ENCODE results near the gene MIF. TPM values are rescaled to one million over a fixed set of nuclear protein-coding genes. Genes with fewer than 3 reads are reported as not detected.
"Not testable (repeated sequence)": the region's sequence is repeated elsewhere in the genome, so short reads cannot be mapped to it uniquely, and the experiment has no call there.

Gene MIF
- total and polyA plus RNA-seq, 9 donors = 123 to 209 (median 179) TPM

DNA sequence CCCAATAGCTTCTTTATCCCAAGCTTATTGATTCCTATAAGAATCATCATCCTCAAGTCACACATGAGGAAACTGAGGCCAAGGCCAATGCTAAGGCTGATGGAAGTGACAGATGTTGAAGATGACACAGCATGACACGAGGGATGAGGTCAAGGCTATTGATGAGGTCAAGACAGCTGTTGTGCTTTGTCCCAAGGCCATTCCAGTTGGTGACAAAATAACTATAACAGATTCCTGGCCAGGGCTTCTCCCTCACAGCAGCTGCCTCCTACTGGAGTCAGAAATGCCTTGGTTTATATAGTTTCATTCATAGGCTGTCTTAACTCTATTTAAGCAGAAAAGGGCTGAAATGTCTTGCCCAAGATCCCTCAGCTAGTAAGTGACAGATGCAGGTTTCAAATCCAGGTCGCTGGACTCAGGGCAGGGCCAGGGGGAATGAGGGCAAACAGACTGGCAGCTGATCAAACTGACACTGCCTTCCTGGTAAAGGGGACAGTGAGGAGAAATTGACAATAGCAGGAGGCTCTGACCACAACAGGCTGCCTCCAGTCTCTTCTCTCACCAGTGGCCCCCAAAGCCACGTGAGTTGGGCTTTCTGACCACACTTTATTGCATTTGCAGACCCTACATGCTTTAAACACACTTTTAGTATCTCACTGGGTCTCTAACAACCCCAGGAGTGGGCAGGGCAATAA is 16.5 kb downstream of the MIF start:
- no peaks in the 10 kb centered on the region for H3K27me3 ChIP-seq (ENCODE audit: control insufficient read depth, insufficient read depth, low read length)
- H3K9me3 ChIP-seq (replicated peaks; ENCODE audit: control insufficient read depth, low read depth, low read length) = no peaks in the 10 kb centered on the region
- no peaks in the 10 kb centered on the region for H3K36me3 ChIP-seq (ENCODE audit: control insufficient read depth, insufficient read depth, low read length)
- WGBS (ENCODE audit: insufficient coverage) = 70% methylated on average over 3 of the region's 3 CpGs
- H3K27ac ChIP-seq (ENCODE audit: low read length) = peak overlapping the region; percentile 84
- no peak overlapping the region for H3K4me3 ChIP-seq (ENCODE audit: low read length)
- peaks cover 66% of the 10 kb centered on the region for H3K4me1 ChIP-seq (ENCODE audit: control insufficient read depth, insufficient read depth, low read length)
- DNase-seq = peak; percentile 54

DNA sequence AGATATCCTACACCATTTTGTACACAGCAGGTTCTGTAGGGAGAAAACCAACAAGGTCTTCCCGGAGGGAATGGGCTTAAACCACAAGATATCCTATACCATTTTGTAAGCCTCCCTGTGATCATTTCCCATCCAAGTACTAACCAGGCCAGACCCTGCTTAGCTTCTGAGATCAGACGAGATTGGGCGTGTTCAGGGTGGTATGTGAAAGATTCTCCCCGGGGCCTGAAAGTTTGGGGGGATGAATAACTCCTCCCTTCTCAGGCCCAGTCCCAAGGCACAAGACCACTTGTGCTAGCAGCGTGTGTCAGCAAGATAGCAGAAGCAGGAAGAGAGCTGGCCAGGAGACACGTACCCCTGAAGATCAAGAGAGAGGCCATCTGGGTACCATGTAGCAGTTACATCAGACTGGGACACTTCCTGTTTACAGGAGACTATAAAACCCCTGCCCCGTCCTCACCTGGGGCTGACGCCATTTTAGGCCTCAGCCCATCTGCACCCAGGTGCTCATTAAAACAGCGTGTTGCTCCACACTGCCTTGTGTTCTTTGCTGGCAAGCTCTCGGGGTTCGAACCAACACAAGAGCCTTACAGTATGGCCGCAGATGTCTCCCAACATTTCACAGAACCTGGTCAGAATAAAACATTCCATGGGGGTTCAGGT is 17.3 kb downstream of the MIF start:
- no peaks in the 10 kb centered on the region for H3K36me3 ChIP-seq (ENCODE audit: control insufficient read depth, insufficient read depth, low read length)
- H3K4me3 ChIP-seq (ENCODE audit: low read length) = no peak overlapping the region
- DNase-seq = no peak
- H3K9me3 ChIP-seq (replicated peaks; ENCODE audit: control insufficient read depth, low read depth, low read length) = no peaks in the 10 kb centered on the region
- H3K27me3 ChIP-seq (ENCODE audit: control insufficient read depth, insufficient read depth, low read length) = no peaks in the 10 kb centered on the region
- peaks cover 59% of the 10 kb centered on the region for H3K4me1 ChIP-seq (ENCODE audit: control insufficient read depth, insufficient read depth, low read length)
- 94% methylated on average over 7 of the region's 12 CpGs for WGBS (ENCODE audit: insufficient coverage)
- peak overlapping the region; percentile 84 for H3K27ac ChIP-seq (ENCODE audit: low read length)

DNA sequence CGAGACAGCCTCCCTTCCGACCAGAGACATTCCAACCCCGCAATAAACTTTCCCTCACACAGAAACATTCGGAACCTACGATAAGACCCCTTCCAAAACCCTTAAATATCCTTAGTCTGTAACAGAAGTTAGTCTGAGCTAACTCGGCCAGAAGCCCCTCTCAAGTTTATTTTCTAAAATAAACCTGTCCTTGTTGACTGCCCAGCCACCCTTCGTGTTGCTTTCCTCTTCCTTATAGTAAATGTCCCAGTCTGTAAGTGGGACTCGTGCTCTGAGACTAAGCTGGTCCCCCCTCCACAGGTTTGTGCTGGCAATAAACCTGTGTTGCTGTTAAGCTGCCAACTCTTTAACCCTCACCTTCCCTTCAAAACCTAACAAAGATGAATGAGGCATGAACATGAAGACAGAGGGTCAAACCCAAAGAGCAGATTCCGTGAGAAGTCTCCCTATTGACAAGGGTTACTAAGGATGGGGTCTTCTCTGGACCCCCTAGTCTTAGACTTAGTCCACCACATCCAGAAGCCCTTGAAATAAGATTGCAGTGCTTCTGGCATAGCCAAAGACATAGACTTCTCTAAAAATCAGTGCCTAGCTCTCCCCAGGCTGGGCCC is 18.2 kb downstream of the MIF start:
- no peak for DNase-seq
- 93% methylated on average over 6 of the region's 9 CpGs for WGBS (ENCODE audit: insufficient coverage)
- H3K27ac ChIP-seq (ENCODE audit: low read length) = peak overlapping the region; percentile 99
- no peak overlapping the region for H3K4me3 ChIP-seq (ENCODE audit: low read length)
- peaks cover 54% of the 10 kb centered on the region for H3K4me1 ChIP-seq (ENCODE audit: control insufficient read depth, insufficient read depth, low read length)
- no peaks in the 10 kb centered on the region for H3K27me3 ChIP-seq (ENCODE audit: control insufficient read depth, insufficient read depth, low read length)
- H3K36me3 ChIP-seq (ENCODE audit: control insufficient read depth, insufficient read depth, low read length) = no peaks in the 10 kb centered on the region
- H3K9me3 ChIP-seq (replicated peaks; ENCODE audit: control insufficient read depth, low read depth, low read length) = no peaks in the 10 kb centered on the region

DNA sequence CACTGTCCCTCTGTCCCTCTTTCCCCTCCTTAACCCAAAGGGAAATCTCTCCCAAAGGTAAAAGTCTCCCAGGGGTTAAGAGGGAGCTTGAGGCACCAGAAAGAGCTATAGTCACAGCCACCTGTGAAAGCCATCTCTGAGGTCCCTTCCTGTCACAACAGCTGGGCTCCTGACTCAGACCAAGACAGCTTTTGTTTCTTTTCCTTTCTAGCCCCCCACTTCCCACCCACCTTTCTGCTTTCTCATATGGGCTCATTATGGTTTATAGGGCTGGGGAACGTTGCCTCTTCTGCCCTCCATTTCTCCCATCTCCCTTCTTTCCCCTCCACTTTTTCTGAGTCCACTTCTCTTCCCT is 19.1 kb downstream of the MIF start:
- no peak for DNase-seq
- Histone ChIP-seq H3K36me3 (ENCODE audit: control insufficient read depth, insufficient read depth, low read length) (no peaks in the 10 kb centered on the region), H3K27me3 (ENCODE audit: control insufficient read depth, insufficient read depth, low read length) (no peaks in the 10 kb centered on the region), H3K4me3 (ENCODE audit: low read length) (peak overlapping the region; percentile 77), H3K27ac (ENCODE audit: low read length) (peak overlapping the region; percentile 99), H3K4me1 (ENCODE audit: control insufficient read depth, insufficient read depth, low read length) (peaks cover 49% of the 10 kb centered on the region), H3K9me3 (replicated peaks; ENCODE audit: control insufficient read depth, low read depth, low read length) (no peaks in the 10 kb centered on the region)
- 0% methylated on average over 1 of the region's 1 CpG for WGBS (ENCODE audit: insufficient coverage)

DNA sequence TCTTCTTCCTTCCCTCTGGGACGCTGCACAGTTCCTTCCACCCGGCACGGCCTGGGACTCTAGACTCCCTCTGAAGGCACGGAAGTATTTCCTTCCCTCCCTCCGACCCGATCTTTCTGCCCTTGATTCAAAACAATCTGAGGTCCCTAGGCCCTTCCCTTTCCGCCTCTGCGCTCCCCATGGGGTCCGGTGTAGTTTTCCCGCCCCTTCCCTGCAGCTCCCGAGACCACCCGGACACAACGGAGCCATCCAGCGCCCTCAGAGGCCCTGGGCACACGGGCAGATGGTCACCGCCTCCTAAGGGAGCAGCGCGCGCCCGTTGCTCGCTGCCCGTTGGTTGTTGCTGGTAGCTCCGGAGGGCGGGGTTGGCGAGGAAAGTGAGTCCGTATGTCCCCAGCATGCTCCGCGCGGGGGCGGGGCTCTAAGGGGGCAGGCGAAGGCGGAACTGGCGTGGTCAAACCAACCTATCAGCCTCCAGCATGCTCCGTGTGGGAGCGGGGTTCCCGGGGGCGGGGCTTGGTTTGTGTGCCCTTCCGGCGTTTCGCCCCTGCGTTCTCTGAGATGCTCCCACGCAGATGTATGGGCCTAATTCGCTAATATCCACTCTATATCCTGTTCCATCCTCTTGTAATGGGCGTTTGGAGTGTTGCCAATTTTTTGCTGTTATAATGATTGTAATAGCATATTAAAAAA is 19.6 kb downstream of the MIF start:
- WGBS (ENCODE audit: insufficient coverage) = 0% methylated on average over 35 of the region's 44 CpGs
- no peaks in the 10 kb centered on the region for H3K9me3 ChIP-seq (replicated peaks; ENCODE audit: control insufficient read depth, low read depth, low read length)
- no peaks in the 10 kb centered on the region for H3K36me3 ChIP-seq (ENCODE audit: control insufficient read depth, insufficient read depth, low read length)
- peaks cover 44% of the 10 kb centered on the region for H3K4me1 ChIP-seq (ENCODE audit: control insufficient read depth, insufficient read depth, low read length)
- peak; percentile 99 for DNase-seq
- H3K27ac ChIP-seq (ENCODE audit: low read length) = peak overlapping the region; percentile 99
- H3K27me3 ChIP-seq (ENCODE audit: control insufficient read depth, insufficient read depth, low read length) = no peaks in the 10 kb centered on the region
- H3K4me3 ChIP-seq (ENCODE audit: low read length) = peak overlapping the region; percentile 77

DNA sequence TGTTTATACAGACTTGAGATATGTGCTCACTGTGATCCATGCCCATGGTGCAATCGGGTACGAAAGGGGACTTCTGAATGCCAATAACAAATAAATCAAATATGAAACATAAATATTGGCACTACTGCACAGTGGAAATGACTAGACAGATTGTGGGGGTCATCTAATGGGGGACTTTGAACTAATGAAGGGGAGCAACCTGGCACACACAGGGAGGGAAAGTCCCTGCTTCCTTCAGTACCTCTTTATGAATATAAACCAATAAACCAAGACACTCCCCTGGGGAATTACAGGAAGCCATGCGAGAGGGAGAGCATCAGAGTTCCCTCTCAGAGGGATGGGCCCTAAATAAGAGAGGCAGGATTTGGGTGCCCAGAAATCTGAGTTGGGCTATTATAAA is 21.1 kb downstream of the MIF start:
- Histone ChIP-seq H3K4me1 (ENCODE audit: control insufficient read depth, insufficient read depth, low read length) (peaks cover 31% of the 10 kb centered on the region), H3K36me3 (ENCODE audit: control insufficient read depth, insufficient read depth, low read length) (no peaks in the 10 kb centered on the region), H3K4me3 (ENCODE audit: low read length) (no peak overlapping the region), H3K27ac (ENCODE audit: low read length) (no peak overlapping the region), H3K27me3 (ENCODE audit: control insufficient read depth, insufficient read depth, low read length) (no peaks in the 10 kb centered on the region), H3K9me3 (replicated peaks; ENCODE audit: control insufficient read depth, low read depth, low read length) (no peaks in the 10 kb centered on the region)
- no peak for DNase-seq
- no CpG with 5 or more reads among the region's 3 CpGs for WGBS (ENCODE audit: insufficient coverage)

DNA sequence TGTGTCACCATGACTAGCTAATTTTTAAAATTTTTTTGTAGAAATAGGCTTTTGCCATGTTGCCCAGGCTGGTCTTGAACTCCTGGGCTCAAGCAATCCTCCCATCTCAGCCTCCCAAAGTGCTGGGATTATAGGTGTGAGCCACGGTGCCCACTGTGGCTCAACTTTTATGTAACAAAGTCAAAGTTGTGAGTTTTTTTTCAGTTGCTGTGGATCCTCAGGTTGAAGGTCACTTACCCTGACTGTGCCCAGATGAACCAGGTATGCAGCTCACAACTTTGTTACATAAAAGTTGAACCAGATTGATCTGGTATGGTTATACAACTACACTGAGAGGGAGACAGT is 26.1 kb downstream of the MIF start:
- not testable (repeated sequence) for H3K4me3 ChIP-seq (ENCODE audit: low read length); H3K27ac ChIP-seq (ENCODE audit: low read length); H3K27me3 ChIP-seq (ENCODE audit: control insufficient read depth, insufficient read depth, low read length); H3K4me1 ChIP-seq (ENCODE audit: control insufficient read depth, insufficient read depth, low read length); DNase-seq; H3K9me3 ChIP-seq (replicated peaks; ENCODE audit: control insufficient read depth, low read depth, low read length)
- no CpG with 5 or more reads among the region's 1 CpG for WGBS (ENCODE audit: insufficient coverage)
- H3K36me3 ChIP-seq (ENCODE audit: control insufficient read depth, insufficient read depth, low read length) = peaks cover 12% of the 10 kb centered on the region

DNA sequence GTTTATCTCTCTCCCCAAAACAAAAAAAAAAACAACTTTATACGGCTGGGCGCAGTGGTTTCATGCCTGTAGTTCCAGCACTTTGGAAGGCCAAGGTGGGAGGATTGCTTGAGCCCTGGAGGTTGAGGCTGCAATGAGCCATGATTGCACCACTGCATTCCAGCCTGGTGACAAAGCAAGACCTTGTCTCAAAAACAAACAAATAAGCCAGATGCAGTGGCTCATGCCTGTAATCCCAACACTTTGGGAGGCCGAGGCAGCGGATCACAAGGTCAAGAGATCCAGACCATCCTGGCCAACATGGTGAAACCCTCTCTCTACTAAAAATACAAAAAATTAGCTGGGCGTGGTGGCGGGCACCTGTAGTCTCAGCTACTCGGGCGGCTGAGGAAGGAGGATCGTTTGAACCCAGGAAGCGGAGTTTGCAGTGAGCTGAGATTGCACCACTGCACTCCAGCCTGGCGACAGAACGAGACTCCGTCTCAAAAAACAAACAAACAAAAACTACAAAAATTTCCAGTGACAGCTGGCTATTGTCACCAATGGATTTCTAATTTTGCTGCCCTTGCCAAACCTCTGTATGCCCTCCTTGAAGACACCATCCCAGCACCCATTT is 27.5 kb downstream of the MIF start:
- DNase-seq; H3K4me3 ChIP-seq (ENCODE audit: low read length); H3K27ac ChIP-seq (ENCODE audit: low read length); H3K4me1 ChIP-seq (ENCODE audit: control insufficient read depth, insufficient read depth, low read length); H3K27me3 ChIP-seq (ENCODE audit: control insufficient read depth, insufficient read depth, low read length): not testable (repeated sequence)
- Histone ChIP-seq H3K36me3 (ENCODE audit: control insufficient read depth, insufficient read depth, low read length) (peaks cover 18% of the 10 kb centered on the region), H3K9me3 (replicated peaks; ENCODE audit: control insufficient read depth, low read depth, low read length) (peaks cover 12% of the 10 kb centered on the region)
- WGBS (ENCODE audit: insufficient coverage) = 91% methylated on average over 6 of the region's 13 CpGs

DNA sequence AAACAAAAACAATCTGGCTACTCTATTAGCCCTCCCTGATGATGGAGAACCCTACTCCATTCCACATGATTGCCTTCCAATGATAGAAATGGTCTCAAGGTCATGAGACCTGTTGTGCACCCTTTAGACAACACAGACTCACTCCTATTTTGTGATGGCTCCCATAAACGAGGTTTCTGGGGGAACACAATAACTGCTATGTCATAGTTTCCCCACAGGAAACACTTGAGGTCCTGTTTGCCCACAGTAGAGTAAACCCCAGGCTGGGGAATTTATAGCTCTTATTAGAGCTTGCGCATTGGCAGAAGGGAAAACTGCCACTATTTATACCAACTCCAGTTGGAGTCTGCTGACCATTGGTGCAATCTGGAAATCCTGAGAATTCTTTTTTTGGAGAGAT is 28.7 kb downstream of the MIF start:
- H3K4me3 ChIP-seq (ENCODE audit: low read length) = no peak overlapping the region
- H3K4me1 ChIP-seq (ENCODE audit: control insufficient read depth, insufficient read depth, low read length) = no peaks in the 10 kb centered on the region
- DNase-seq = no peak
- H3K27me3 ChIP-seq (ENCODE audit: control insufficient read depth, insufficient read depth, low read length) = no peaks in the 10 kb centered on the region
- H3K27ac ChIP-seq (ENCODE audit: low read length) = no peak overlapping the region
- H3K9me3 ChIP-seq (replicated peaks; ENCODE audit: control insufficient read depth, low read depth, low read length) = peaks cover 12% of the 10 kb centered on the region
- WGBS (ENCODE audit: insufficient coverage) = no CpG with 5 or more reads among the region's 2 CpGs
- peaks cover 18% of the 10 kb centered on the region for H3K36me3 ChIP-seq (ENCODE audit: control insufficient read depth, insufficient read depth, low read length)

All from muscle of leg (tissue), 11 donors.